Esophagus muscularis mucosa (tissue), 3 donors: ENCODE measurements around the gene DNAH10.

ENCODE experiments used
- POLR2A ChIP-seq: fragments of 450-650 bp; IDR thresholded peaks from one replicate; pipeline ENCODE4 v1.6.1; 2017; ENCODE audit warnings: antibody characterized with exemption, moderate library complexity, mild to moderate bottlenecking, low read depth
- POLR2AphosphoS5 ChIP-seq, 2 donors: sonication (generic); formaldehyde crosslinking; IDR thresholded peaks; one replicate each; pipeline ENCODE4 v1.6.1; 2017; ENCODE audit warnings: antibody characterized with exemption in 2 of 2
- TF ChIP-seq, protein P1 (sequence below), 3 experiments: fragments of 200-600 bp in 2 of 3; fragments of 450-650 bp in 1 of 3; sonication (generic) in 2 of 3; IDR thresholded peaks; one replicate each; pipeline ENCODE4 v1.5.1; 2017 to 2019; ENCODE audit warnings: antibody characterized with exemption in 3 of 3, mild to moderate bottlenecking in 2 of 3, moderate library complexity in 1 of 3

- TF ChIP-seq, protein P1, sequence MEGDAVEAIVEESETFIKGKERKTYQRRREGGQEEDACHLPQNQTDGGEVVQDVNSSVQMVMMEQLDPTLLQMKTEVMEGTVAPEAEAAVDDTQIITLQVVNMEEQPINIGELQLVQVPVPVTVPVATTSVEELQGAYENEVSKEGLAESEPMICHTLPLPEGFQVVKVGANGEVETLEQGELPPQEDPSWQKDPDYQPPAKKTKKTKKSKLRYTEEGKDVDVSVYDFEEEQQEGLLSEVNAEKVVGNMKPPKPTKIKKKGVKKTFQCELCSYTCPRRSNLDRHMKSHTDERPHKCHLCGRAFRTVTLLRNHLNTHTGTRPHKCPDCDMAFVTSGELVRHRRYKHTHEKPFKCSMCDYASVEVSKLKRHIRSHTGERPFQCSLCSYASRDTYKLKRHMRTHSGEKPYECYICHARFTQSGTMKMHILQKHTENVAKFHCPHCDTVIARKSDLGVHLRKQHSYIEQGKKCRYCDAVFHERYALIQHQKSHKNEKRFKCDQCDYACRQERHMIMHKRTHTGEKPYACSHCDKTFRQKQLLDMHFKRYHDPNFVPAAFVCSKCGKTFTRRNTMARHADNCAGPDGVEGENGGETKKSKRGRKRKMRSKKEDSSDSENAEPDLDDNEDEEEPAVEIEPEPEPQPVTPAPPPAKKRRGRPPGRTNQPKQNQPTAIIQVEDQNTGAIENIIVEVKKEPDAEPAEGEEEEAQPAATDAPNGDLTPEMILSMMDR (IDR thresholded peaks at IDR 0.05) = no peak
- TF ChIP-seq POLR2A = no peak
- TF ChIP-seq POLR2AphosphoS5 (IDR thresholded peaks at IDR 0.05) = no peak
Observed at GRCh38 chr12:123891011-123891410, 128.9 kb downstream of the DNAH10 start.
